H9 (cell line): ENCODE measurements around the gene DBH. TPM values are rescaled to one million over a fixed set of nuclear protein-coding genes. Genes with fewer than 3 reads are reported as not detected.

Source experiments
- DNase-seq: peaks from one replicate; pipeline ENCODE4 v3.0.0-alpha.2; 2017
- H2AFZ ChIP-seq: one replicate; pipeline ENCODE4 v1.6.1; 2013; ENCODE audit warnings: mild to moderate bottlenecking, low read length, control low read depth, moderate library complexity
- H2AK5ac ChIP-seq: 2 replicates; pipeline ENCODE4 v1.6.1; 2013; ENCODE audit warnings: low read length, control low read depth, mixed read lengths; ENCODE audit not compliant: insufficient read length
- H2BK120ac ChIP-seq: one replicate; pipeline ENCODE4 v1.6.1; 2013; ENCODE audit warnings: low read depth, mild to moderate bottlenecking, low read length, control low read depth, inconsistent platforms; ENCODE audit not compliant: poor library complexity, severe bottlenecking
- H2BK12ac ChIP-seq: 2 replicates; pipeline ENCODE4 v1.6.1; 2013; ENCODE audit warnings: low read length, control low read depth, mixed read lengths, low read depth; ENCODE audit not compliant: insufficient read length
- H2BK15ac ChIP-seq: 2 replicates; pipeline ENCODE4 v1.6.1; 2013; ENCODE audit warnings: low read depth, low read length, control low read depth
- H2BK20ac ChIP-seq: one replicate; pipeline ENCODE4 v1.6.1; 2013; ENCODE audit warnings: low read depth, mild to moderate bottlenecking, low read length, control low read depth, inconsistent platforms; ENCODE audit not compliant: poor library complexity, severe bottlenecking
- H2BK5ac ChIP-seq: 2 replicates; pipeline ENCODE4 v1.6.1; 2013; ENCODE audit warnings: low read length, control low read depth, mixed read lengths; ENCODE audit not compliant: insufficient read length
- H3K14ac ChIP-seq: 2 replicates; pipeline ENCODE4 v1.6.1; 2013; ENCODE audit warnings: low read length, control low read depth; ENCODE audit not compliant: insufficient read depth
- H3K18ac ChIP-seq: 2 replicates; pipeline ENCODE4 v1.6.1; 2013; ENCODE audit warnings: low read depth, mild to moderate bottlenecking, mixed read lengths, low read length, control low read depth; ENCODE audit not compliant: insufficient read length
- H3K23ac ChIP-seq: 2 replicates; pipeline ENCODE4 v1.6.1; 2013; ENCODE audit warnings: low read length, control low read depth, mixed read lengths, low read depth; ENCODE audit not compliant: insufficient read length
- H3K23me2 ChIP-seq: 2 replicates; pipeline ENCODE4 v1.6.1; 2013; ENCODE audit warnings: low read depth, mild to moderate bottlenecking, mixed read lengths, low read length, control low read depth; ENCODE audit not compliant: insufficient read length, poor library complexity, severe bottlenecking
- H3K27ac ChIP-seq: 2 replicates; pipeline ENCODE4 v1.5.1; 2013; ENCODE audit warnings: low read length, control low read depth, mixed read lengths, low read depth; ENCODE audit not compliant: insufficient read length
- H3K27me3 ChIP-seq: 2 replicates; pipeline ENCODE4 v1.6.1; 2013; ENCODE audit warnings: low read length, control low read depth, inconsistent platforms; ENCODE audit not compliant: insufficient read depth
- H3K4ac ChIP-seq: 2 replicates; pipeline ENCODE4 v1.6.1; 2013; ENCODE audit warnings: low read depth, mild to moderate bottlenecking, control low read depth, inconsistent platforms, low read length, moderate library complexity
- H3K4me1 ChIP-seq: 2 replicates; pipeline ENCODE4 v1.6.1; 2013; ENCODE audit warnings: low read length, control low read depth, inconsistent platforms; ENCODE audit not compliant: insufficient read depth
- H3K4me2 ChIP-seq: 2 replicates; pipeline ENCODE4 v1.6.1; 2013; ENCODE audit warnings: low read length, control low read depth, mixed read lengths; ENCODE audit not compliant: insufficient read length, insufficient read depth
- H3K56ac ChIP-seq: 2 replicates; pipeline ENCODE4 v1.6.1; 2013; ENCODE audit warnings: low read depth, mild to moderate bottlenecking, mixed read lengths, low read length, control low read depth; ENCODE audit not compliant: insufficient read length
- H3K79me1 ChIP-seq: 2 replicates; pipeline ENCODE4 v1.6.1; 2013; ENCODE audit warnings: low read depth, mild to moderate bottlenecking, moderate library complexity, low read length, control low read depth, inconsistent platforms; ENCODE audit not compliant: insufficient read depth, poor library complexity, severe bottlenecking
- H3K79me2 ChIP-seq: 2 replicates; pipeline ENCODE4 v1.6.1; 2013; ENCODE audit warnings: low read length, control low read depth, inconsistent platforms; ENCODE audit not compliant: insufficient read depth
- H3K9ac ChIP-seq: 2 replicates; pipeline ENCODE4 v1.6.1; 2013; ENCODE audit warnings: low read length, control low read depth, mixed read lengths; ENCODE audit not compliant: insufficient read length; ENCODE audit errors: extremely low read depth
- H3K9me3 ChIP-seq: one replicate; pipeline ENCODE4 v1.6.1; 2013; ENCODE audit warnings: low read depth, low read length, inconsistent platforms; ENCODE audit not compliant: control insufficient read depth
- H3T11ph ChIP-seq: one replicate; pipeline ENCODE4 v1.6.1; 2013; ENCODE audit warnings: mild to moderate bottlenecking, low read length, control low read depth, inconsistent platforms
- H4K20me1 ChIP-seq: one replicate; pipeline ENCODE4 v1.6.1; 2013; ENCODE audit not compliant: control insufficient read depth, insufficient read length, insufficient read depth
- H4K5ac ChIP-seq: 2 replicates; pipeline ENCODE4 v1.6.1; 2013; ENCODE audit warnings: low read depth, mild to moderate bottlenecking, mixed read lengths, low read length, control low read depth; ENCODE audit not compliant: insufficient read length
- H4K8ac ChIP-seq: replicated peaks from 2 replicates; pipeline ENCODE4 v1.6.1; 2013; ENCODE audit warnings: low read length, control low read depth, mixed read lengths, low read depth; ENCODE audit not compliant: insufficient read length
- H4K91ac ChIP-seq: 2 replicates; pipeline ENCODE4 v1.6.1; 2013; ENCODE audit warnings: low read depth, mild to moderate bottlenecking, moderate library complexity, mixed read lengths, low read length, control low read depth; ENCODE audit not compliant: insufficient read length
- H3K27ac Mint-ChIP-seq, 3 experiments: 2 replicates in 2 of 3; 3 replicates in 1 of 3; pipeline ENCODE4 v1.8.0; 2020 to 2021; ENCODE audit warnings: mixed read lengths in 3 of 3, mild to moderate bottlenecking in 1 of 3, moderate library complexity in 1 of 3
- H3K27me3 Mint-ChIP-seq: 2 replicates; pipeline ENCODE4 v1.8.0; 2021; ENCODE audit warnings: low read depth, mild to moderate bottlenecking, moderate library complexity, mixed read lengths
- H3K36me3 Mint-ChIP-seq, 3 experiments: 2 replicates in 2 of 3; 3 replicates in 1 of 3; pipeline ENCODE4 v1.8.0; 2020 to 2021; ENCODE audit warnings: low read depth in 3 of 3, mixed read lengths in 3 of 3; ENCODE audit not compliant: insufficient read depth in 1 of 3
- H3K4me1 Mint-ChIP-seq, 2 experiments: 2 replicates each; pipeline ENCODE4 v1.8.0; 2020; ENCODE audit warnings: mixed read lengths in 2 of 2
- H3K4me3 Mint-ChIP-seq, 2 experiments: 2 replicates in 1 of 2; 3 replicates in 1 of 2; pipeline ENCODE4 v1.8.0; 2020 to 2021; ENCODE audit warnings: mild to moderate bottlenecking in 2 of 2, mixed read lengths in 2 of 2, moderate library complexity in 1 of 2
- H3K9me3 Mint-ChIP-seq, 2 experiments: 2 replicates in 1 of 2; 3 replicates in 1 of 2; pipeline ENCODE4 v1.8.0; 2020; ENCODE audit warnings: mild to moderate bottlenecking in 2 of 2, mixed read lengths in 2 of 2, moderate library complexity in 1 of 2
- CTCF ChIP-seq: fragments of 200-600 bp; sonication (generic); conservative IDR thresholded peaks from 3 replicates; pipeline ENCODE4 v1.8.0; 2021; ENCODE audit warnings: antibody characterized with exemption, mild to moderate bottlenecking
- WGBS: extraction: QIAGEN DNeasy Blood & Tissue Kit; methylation state at CpG from one replicate; pipeline ENCODE4 v1.1.7; 2013; ENCODE audit warnings: missing lambda C conversion rate, low lambda C conversion rate, mixed read lengths; ENCODE audit not compliant: insufficient read length; ENCODE audit errors: extremely low coverage; 5-methylcytosine and 5-hydroxymethylcytosine counted together
- total RNA-seq: library from RNA; stranded (reverse); gene quantifications from 2 replicates; pipeline ENCODE4 v1.2.1, GENCODE V29; 2021

The DBH gene
- total RNA-seq, 1 experiment from 2014 or later = not detected

- Histone ChIP-seq H4K5ac (no peak overlapping the region), H2BK15ac (no peak overlapping the region), H3K79me1 (no peaks in the 10 kb centered on the region), H3K27ac (no peak overlapping the region), H3K4ac (no peak overlapping the region), H2AFZ (no peak overlapping the region), H3K9ac (no peak overlapping the region), H3K9me3 (no peaks in the 10 kb centered on the region), H3T11ph (no peak overlapping the region), H3K23me2 (no peaks in the 10 kb centered on the region), H4K20me1 (no peaks in the 10 kb centered on the region), H4K91ac (no peak overlapping the region), H2AK5ac (no peak overlapping the region), H3K4me1 (no peaks in the 10 kb centered on the region), H4K8ac (no peak overlapping the region), H3K4me2 (no peak overlapping the region), H3K27me3 (no peaks in the 10 kb centered on the region), H3K18ac (no peak overlapping the region), H2BK20ac (no peak overlapping the region), H2BK12ac (no peak overlapping the region), H3K14ac (no peak overlapping the region), H3K56ac (no peak overlapping the region), H2BK5ac (no peak overlapping the region), H2BK120ac (no peak overlapping the region), H3K23ac (no peak overlapping the region), H3K79me2 (no peaks in the 10 kb centered on the region)
- Mint-ChIP-seq H3K36me3 (peaks cover under 1 to 7% (median 3%) of the 10 kb centered on the region in 3 experiments; a peak in 5 of 7 replicates), H3K27me3 (peaks cover 9% of the 10 kb centered on the region), H3K4me3 (no peak overlapping the region), H3K27ac (no peak overlapping the region), H3K9me3 (peaks cover 0 to 4% of the 10 kb centered on the region in 2 experiments; a peak in 2 of 5 replicates), H3K4me1 (peaks cover 2 to 10% of the 10 kb centered on the region in 2 experiments; a peak in 2 of 4 replicates)
- TF ChIP-seq CTCF = no peak
- no peak for DNase-seq
- WGBS = no CpG with 5 or more reads among the region's 11 CpGs
Measured at GRCh38 chr9:133666845-133667244, 30.7 kb downstream of the DBH start.
